SU-DHL-6 (cell line): ENCODE measurements around the gene SH3BP5L.
"Not testable (repeated sequence)": the region's sequence is repeated elsewhere in the genome, so short reads cannot be mapped to it uniquely, and the experiment has no call there.

Source experiments
- H2AFZ ChIP-seq: fragments of 200-600 bp; sonication (generic); 2 replicates; pipeline ENCODE4 v1.6.1; 2014; ENCODE audit warnings: low read depth, mild to moderate bottlenecking, moderate library complexity, mixed read lengths, antibody characterized with exemption, low read length; ENCODE audit not compliant: severe bottlenecking
- H3F3A ChIP-seq: fragments of 200-600 bp; shearing (Covaris generic); 2 replicates; pipeline ENCODE4 v1.6.0; 2016; ENCODE audit warnings: antibody characterized with exemption, mild to moderate bottlenecking; ENCODE audit not compliant: insufficient read depth
- H3K27ac ChIP-seq: fragments of 200-600 bp; sonication (generic); 2 replicates; pipeline ENCODE4 v1.5.1; 2016; ENCODE audit warnings: low read depth, mild to moderate bottlenecking, low read length, moderate library complexity, mixed read lengths
- H3K27me3 ChIP-seq: fragments of 200-600 bp; sonication (generic), shearing (Covaris generic); 2 replicates; pipeline ENCODE4 v1.6.0; 2014; ENCODE audit warnings: mild to moderate bottlenecking, low read length
- H3K36me3 ChIP-seq: fragments of 200-600 bp; sonication (generic); 2 replicates; pipeline ENCODE4 v1.6.1; 2014; ENCODE audit warnings: mild to moderate bottlenecking, low read length, mixed read lengths
- H3K4me2 ChIP-seq: fragments of 300-600, 200-600 bp; shearing (Covaris generic), sonication (generic); 2 replicates; pipeline ENCODE4 v1.6.0; 2014; ENCODE audit warnings: low read length, low read depth, mild to moderate bottlenecking; ENCODE audit not compliant: poor library complexity, severe bottlenecking
- H3K4me3 ChIP-seq: fragments of 200-600 bp; sonication (generic); 2 replicates; pipeline ENCODE4 v1.5.1; 2014; ENCODE audit warnings: antibody characterized with exemption, low read length, mild to moderate bottlenecking, mixed read lengths; ENCODE audit not compliant: insufficient read depth, poor library complexity, severe bottlenecking
- H3K79me2 ChIP-seq: fragments of 200-600 bp; sonication (generic); 2 replicates; pipeline ENCODE4 v1.6.1; 2014; ENCODE audit warnings: mild to moderate bottlenecking, low read length, moderate library complexity; ENCODE audit not compliant: insufficient read depth
- H3K9ac ChIP-seq: fragments of 200-600 bp; sonication (generic); 2 replicates; pipeline ENCODE4 v1.7.0; 2014; ENCODE audit warnings: mild to moderate bottlenecking, low read length
- H3K9me2 ChIP-seq: fragments of 200-600 bp; sonication (generic); replicated peaks from 2 replicates; pipeline ENCODE4 v1.6.1; 2014; ENCODE audit warnings: low read length; ENCODE audit not compliant: insufficient read depth
- H3K9me3 ChIP-seq: fragments of 200-600 bp; sonication (generic); 2 replicates; pipeline ENCODE4 v1.6.1; 2014; ENCODE audit warnings: low read length, mixed read lengths; ENCODE audit not compliant: insufficient read depth
- H4K20me1 ChIP-seq: fragments of 200-600 bp; sonication (generic); 2 replicates; pipeline ENCODE4 v1.6.1; 2014; ENCODE audit warnings: low read depth, mild to moderate bottlenecking, antibody characterized with exemption, low read length, moderate library complexity, mixed read lengths
- CTCF ChIP-seq: fragments of 200-600 bp; sonication (generic); IDR thresholded peaks from one replicate; pipeline ENCODE4 v1.5.1; 2017; ENCODE audit warnings: antibody characterized with exemption, mild to moderate bottlenecking, low read length, moderate library complexity; ENCODE audit not compliant: insufficient read depth, poor library complexity, severe bottlenecking
- EZH2phosphoT487 ChIP-seq: fragments of 200-600 bp; sonication (generic), shearing (Covaris generic); conservative IDR thresholded peaks from 2 replicates; pipeline ENCODE4 v1.6.1; 2018; ENCODE audit warnings: mild to moderate bottlenecking, antibody characterized with exemption, low read length, moderate library complexity, mixed read lengths

The SH3BP5L gene

GRCh38 chr1:248834343-248834940 is 8.7 kb upstream of the SH3BP5L start:
- Histone ChIP-seq H3K4me3 (no peak overlapping the region), H3K9me2 (no peaks in the 10 kb centered on the region), H3K79me2 (peaks cover 2% of the 10 kb centered on the region; the same call in 1 of the 2 replicates), H2AFZ (no peak overlapping the region), H4K20me1 (no peaks in the 10 kb centered on the region), H3F3A (no peaks in the 10 kb centered on the region), H3K36me3 (no peaks in the 10 kb centered on the region), H3K27ac (no peak overlapping the region), H3K4me2 (no peak overlapping the region), H3K9me3 (no peaks in the 10 kb centered on the region), H3K9ac (no peak overlapping the region), H3K27me3 (no peaks in the 10 kb centered on the region)
- TF ChIP-seq EZH2phosphoT487, result no peak
- TF ChIP-seq CTCF, result no peak

- no peaks in the 10 kb centered on the region for H3K36me3 ChIP-seq
- H3K9me2 ChIP-seq, result no peaks in the 10 kb centered on the region
- H3K4me2 ChIP-seq, result no peak overlapping the region
- no peaks in the 10 kb centered on the region for H3F3A ChIP-seq
- no peak overlapping the region for H3K27ac ChIP-seq
- no peaks in the 10 kb centered on the region for H3K79me2 ChIP-seq
- TF ChIP-seq CTCF (no peak), EZH2phosphoT487 (no peak)
- H3K9me3 ChIP-seq, result no peaks in the 10 kb centered on the region
- H3K9ac ChIP-seq, result no peak overlapping the region
- no peak overlapping the region for H3K4me3 ChIP-seq
- H2AFZ ChIP-seq, result no peak overlapping the region
- no peaks in the 10 kb centered on the region for H3K27me3 ChIP-seq
- no peaks in the 10 kb centered on the region for H4K20me1 ChIP-seq
Observed at GRCh38 chr1:248831842-248832241, 6.1 kb upstream of the SH3BP5L start.

- not testable (repeated sequence) for H3K36me3 ChIP-seq, H3K4me3 ChIP-seq, H3K27ac ChIP-seq, H3K9ac ChIP-seq, H2AFZ ChIP-seq, H4K20me1 ChIP-seq, H3K9me2 ChIP-seq, H3K27me3 ChIP-seq, H3K4me2 ChIP-seq, H3K9me3 ChIP-seq, H3F3A ChIP-seq, H3K79me2 ChIP-seq
Observed at GRCh38 chr1:248830718-248831017, 5.0 kb upstream of the SH3BP5L start.

- Histone ChIP-seq H3K27ac (no peak overlapping the region), H3K9me2 (no peaks in the 10 kb centered on the region), H3K36me3 (no peaks in the 10 kb centered on the region), H3K9ac (no peak overlapping the region), H3K4me3 (no peak overlapping the region), H3K4me2 (no peak overlapping the region), H3F3A (0 out of 2 replicates have a peak, but pooled peaks cover 3% of the 10 kb centered on the region), H4K20me1 (no peaks in the 10 kb centered on the region), H3K27me3 (no peaks in the 10 kb centered on the region), H2AFZ (no peak overlapping the region), H3K79me2 (peaks cover 13% of the 10 kb centered on the region; the same call in 1 of the 2 replicates), H3K9me3 (no peaks in the 10 kb centered on the region)
- TF ChIP-seq CTCF (no peak), EZH2phosphoT487 (no peak)
Observed at GRCh38 chr1:248828845-248829244, 3.1 kb upstream of the SH3BP5L start.
